T-cell (primary cell): ENCODE data around the gene DLGAP5. TPM values are rescaled to one million over a fixed set of nuclear protein-coding genes. Genes with fewer than 3 reads are reported as not detected.

ENCODE experiments used
- ATAC-seq, 4 experiments: fragments of 200-7000 bp in 3 of 4; fragments of 150-1000 bp in 1 of 4; cut with Tn5 transposase; replicated peaks in 1 of 4; 1 replicate in 3 of 4; 2 replicates in 1 of 4; pipeline ENCODE4 v1.10.0; 2021; ENCODE audit warnings: moderate library complexity in 3 of 4, mild to moderate bottlenecking in 2 of 4, moderate number of reproducible peaks in 1 of 4
- CTCF ChIA-PET, 2 donors: fragments of 300-600 bp; sonication (Branson Sonifier 250); formaldehyde crosslinking; loops; one replicate each; lab custom pipeline; 2022; ENCODE audit warnings: antibody characterized with exemption in 2 of 2; lab: Charles Lee
- POLR2A ChIA-PET, 2 donors: fragments of 300-600 bp; sonication (Branson Sonifier 250); formaldehyde crosslinking; loops; one replicate each; lab custom pipeline; 2022; ENCODE audit warnings: antibody characterized with exemption in 2 of 2; lab: Charles Lee
- DNase-seq, 35 experiments: peaks; one replicate each; pipeline versions ENCODE4 v3.0.0 to v3.0.0-alpha.2; 2013 to 2023
- H3K27ac ChIP-seq: one replicate; pipeline ENCODE4 v1.5.1; 2013; ENCODE audit warnings: low read length
- H3K27me3 ChIP-seq, 2 experiments: replicated peaks in 1 of 2; 1 replicate in 1 of 2; 2 replicates in 1 of 2; pipeline versions ENCODE4 v1.6.1 to v1.7.0; 2013; ENCODE audit warnings: low read length in 1 of 2, mixed read lengths in 1 of 2; ENCODE audit not compliant: control insufficient read depth in 2 of 2, insufficient read depth in 2 of 2; ENCODE audit errors: extremely low read depth in 1 of 2
- H3K36me3 ChIP-seq, 2 donors: 1 replicate in 1 of 2; 2 replicates in 1 of 2; pipeline versions ENCODE4 v1.6.1 to v1.7.0; 2013; ENCODE audit warnings: low read length in 1 of 2; ENCODE audit not compliant: control insufficient read depth in 2 of 2, insufficient read depth in 1 of 2; ENCODE audit errors: extremely low read depth in 1 of 2
- H3K4me1 ChIP-seq, 2 experiments: 1 replicate in 1 of 2; 2 replicates in 1 of 2; pipeline versions ENCODE4 v1.6.1 to v1.7.0; 2013; ENCODE audit warnings: low read length in 2 of 2, mixed read lengths in 1 of 2; ENCODE audit not compliant: insufficient read depth in 2 of 2, control insufficient read depth in 1 of 2; ENCODE audit errors: extremely low read depth in 1 of 2
- H3K4me3 ChIP-seq, 2 donors: 1 replicate in 1 of 2; 2 replicates in 1 of 2; pipeline versions ENCODE4 v1.5.1 to v1.7.0; 2013; ENCODE audit warnings: mild to moderate bottlenecking in 2 of 2, low read length in 1 of 2, moderate library complexity in 1 of 2; ENCODE audit not compliant: control insufficient read depth in 1 of 2; ENCODE audit errors: extremely low read depth in 1 of 2
- H3K9me3 ChIP-seq: 2 replicates; pipeline ENCODE4 v1.7.0; 2013
- H3K27ac Mint-ChIP-seq, 2 donors: one replicate each; pipeline ENCODE4 v1.8.0; 2020 to 2021; ENCODE audit warnings: mild to moderate bottlenecking in 2 of 2, mixed read lengths in 2 of 2
- H3K27me3 Mint-ChIP-seq, 2 donors: one replicate each; pipeline ENCODE4 v1.8.0; 2021 to 2022; ENCODE audit warnings: mixed read lengths in 2 of 2
- H3K36me3 Mint-ChIP-seq: one replicate; pipeline ENCODE4 v1.8.0; 2021; ENCODE audit warnings: mixed read lengths
- H3K4me1 Mint-ChIP-seq, 3 donors: one replicate each; pipeline ENCODE4 v1.8.0; 2020 to 2022; ENCODE audit warnings: mixed read lengths in 3 of 3, mild to moderate bottlenecking in 1 of 3
- H3K4me3 Mint-ChIP-seq, 3 donors: one replicate each; pipeline ENCODE4 v1.8.0; 2020 to 2022; ENCODE audit warnings: mild to moderate bottlenecking in 3 of 3, mixed read lengths in 3 of 3, moderate library complexity in 3 of 3
- H3K9me3 Mint-ChIP-seq, 3 donors: one replicate each; pipeline ENCODE4 v1.8.0; 2020 to 2022; ENCODE audit warnings: mixed read lengths in 3 of 3
- WGBS: methylation state at CpG from one replicate; pipeline ENCODE4 v1.1.5; 2013; ENCODE audit warnings: missing lambda C conversion rate; ENCODE audit not compliant: insufficient coverage; 5-methylcytosine and 5-hydroxymethylcytosine counted together
- total RNA-seq, 35 experiments: library from RNA in 6 of 35; stranded (reverse) in 6 of 35; fragments of 120-200 nt in 1 of 35; gene quantifications; one replicate each; pipeline versions ENCODE4 v1.2.1 to v1.2.4 and lab custom pipeline; 2013 to 2026

The DLGAP5 gene
- total RNA-seq, 5 donors from 2014 or later (not counting 1 experiment from before 2014, with no cell fraction given), result 0.41 to 1.3 (median 0.73) TPM

- Histone ChIP-seq H3K4me3 (peak overlapping the region; percentile 51 to 75), H3K36me3 (no peaks in the 10 kb centered on the region), H3K27me3 (peaks cover 9 to 16% of the 10 kb centered on the region in 2 experiments), H3K9me3 (no peaks in the 10 kb centered on the region), H3K4me1 (peaks cover 0 to 23% of the 10 kb centered on the region in 2 experiments), H3K27ac (peak overlapping the region; percentile 22)
- 1% methylated on average over 51 of the region's 53 CpGs for WGBS
- Mint-ChIP-seq H3K27ac (peak overlapping the region; percentile 31 to 52), H3K4me3 (peak overlapping the region; percentile 67 to 79 (median 76)), H3K9me3 (no peaks in the 10 kb centered on the region), H3K4me1 (peaks cover 18 to 45% (median 28%) of the 10 kb centered on the region in 3 donors), H3K36me3 (no peaks in the 10 kb centered on the region), H3K27me3 (peaks cover 8 to 32% of the 10 kb centered on the region in 2 donors)
- CTCF ChIA-PET, result interaction anchor here in 1 of 2 donors (1.0 kb wide), 1 partner anchor 79 kb away, joined by 3 read pairs; no protein-coding TSS in a partner anchor
- ATAC-seq, result peak; percentile 67 to 78 (median 73)
- POLR2A ChIA-PET, result interaction anchor here in 1 of 2 donors (0.6 kb wide), 1 partner anchor 40 kb away, joined by 5 read pairs; no protein-coding TSS in a partner anchor
- peak in 31 of 35 experiments; percentile 2 to 65 (median 31) for DNase-seq
Observed at GRCh38 chr14:55129428-55130195, 61.8 kb downstream of the DLGAP5 start.

- Histone ChIP-seq H3K9me3 (no peaks in the 10 kb centered on the region), H3K4me3 (peak within 1 kb of the TSS; percentile 51 to 75), H3K27me3 (peaks cover 9 to 16% of the 10 kb centered on the region in 2 experiments), H3K4me1 (peaks cover 0 to 23% of the 10 kb centered on the region in 2 experiments), H3K36me3 (no peaks in the 10 kb centered on the region), H3K27ac (peak within 1 kb of the TSS; percentile 22)
- DNase-seq (peak in 13 of 35 experiments; percentile 0 to 48 (median 18)), ATAC-seq (peak; percentile 57 to 68 (median 67))
- Mint-ChIP-seq H3K9me3 (no peaks in the 10 kb centered on the region), H3K4me1 (peaks cover 18 to 45% (median 28%) of the 10 kb centered on the region in 3 donors), H3K36me3 (no peaks in the 10 kb centered on the region), H3K4me3 (peak within 1 kb of the TSS; percentile 76 to 82 (median 78)), H3K27me3 (peaks cover 8 to 32% of the 10 kb centered on the region in 2 donors), H3K27ac (peak within 1 kb of the TSS; percentile 52 to 63)
- CTCF ChIA-PET, result no interaction called here
- WGBS, result under 1% methylated on average over 50 of the region's 50 CpGs
- POLR2A ChIA-PET, result interaction anchor here in 1 of 2 donors (0.6 kb wide), 1 partner anchor 39 kb away, joined by 5 read pairs; no protein-coding TSS in a partner anchor
Observed at GRCh38 chr14:55129086-55129427, 62.3 kb downstream of the DLGAP5 start, which contains the start of gene LGALS3. Gene LGALS3, plus strand, starts transcription at chr14:55129252. Its CDS starts 8,122 bp downstream, at chr14:55137374.

- H3K27ac Mint-ChIP-seq, result peak overlapping the region; percentile 28 to 63
- Histone ChIP-seq H3K27me3 (peaks cover 9 to 16% of the 10 kb centered on the region in 2 experiments), H3K4me1 (peaks cover 0 to 23% of the 10 kb centered on the region in 2 experiments), H3K27ac (no peak overlapping the region), H3K4me3 (peak overlapping the region; percentile 23 to 25), H3K9me3 (no peaks in the 10 kb centered on the region), H3K36me3 (no peaks in the 10 kb centered on the region)
- CTCF ChIA-PET, result no interaction called here
- WGBS, result 6% methylated on average over 15 of the region's 20 CpGs
- no peak for ATAC-seq
- peaks cover 8 to 32% of the 10 kb centered on the region in 2 donors for H3K27me3 Mint-ChIP-seq
- peaks cover 18 to 45% (median 28%) of the 10 kb centered on the region in 3 donors for H3K4me1 Mint-ChIP-seq
- POLR2A ChIA-PET, result interaction anchor here in 1 of 2 donors (0.6 kb wide), 1 partner anchor 39 kb away, joined by 5 read pairs; no protein-coding TSS in a partner anchor
- DNase-seq, result no peak
- peak overlapping the region; percentile 71 to 82 (median 78) for H3K4me3 Mint-ChIP-seq
- no peaks in the 10 kb centered on the region for H3K9me3 Mint-ChIP-seq
- H3K36me3 Mint-ChIP-seq, result no peaks in the 10 kb centered on the region
Observed at GRCh38 chr14:55128386-55129085, 62.8 kb downstream of the DLGAP5 start.

GRCh38 chr14:55127460-55127951, 63.9 kb downstream of the DLGAP5 start:
- H3K4me3 ChIP-seq, result no peak overlapping the region
- Mint-ChIP-seq H3K9me3 (no peaks in the 10 kb centered on the region), H3K4me3 (no peak overlapping the region), H3K4me1 (peaks cover 18 to 41% (median 28%) of the 10 kb centered on the region in 3 donors), H3K27ac (no peak overlapping the region), H3K36me3 (no peaks in the 10 kb centered on the region), H3K27me3 (peaks cover 8 to 34% of the 10 kb centered on the region in 2 donors)
- DNase-seq, result no peak
- 100% methylated on average over 1 of the region's 2 CpGs for WGBS
- CTCF ChIA-PET, result interaction anchor here in 1 of 2 donors (0.9 kb wide), 1 partner anchor 10 kb away, joined by 3 read pairs; no protein-coding TSS in a partner anchor
- H3K27me3 ChIP-seq, result peaks cover 6 to 16% of the 10 kb centered on the region in 2 experiments
- ATAC-seq, result no peak
- no peak overlapping the region for H3K27ac ChIP-seq
- POLR2A ChIA-PET, result no interaction called here
- peaks cover 0 to 23% of the 10 kb centered on the region in 2 experiments for H3K4me1 ChIP-seq
- H3K36me3 ChIP-seq, result no peaks in the 10 kb centered on the region
- no peaks in the 10 kb centered on the region for H3K9me3 ChIP-seq

- DNase-seq (no peak), ATAC-seq (no peak)
- Histone ChIP-seq H3K27ac (no peak overlapping the region), H3K4me1 (peaks cover 0 to 23% of the 10 kb centered on the region in 2 experiments), H3K27me3 (peaks cover 6 to 16% of the 10 kb centered on the region in 2 experiments), H3K4me3 (no peak overlapping the region), H3K36me3 (no peaks in the 10 kb centered on the region), H3K9me3 (no peaks in the 10 kb centered on the region)
- H3K4me3 Mint-ChIP-seq, result no peak overlapping the region
- peaks cover 8 to 34% of the 10 kb centered on the region in 2 donors for H3K27me3 Mint-ChIP-seq
- WGBS, result 100% methylated on average over 1 of the region's 5 CpGs
- H3K9me3 Mint-ChIP-seq, result no peaks in the 10 kb centered on the region
- POLR2A ChIA-PET, result no interaction called here
- CTCF ChIA-PET, result interaction anchor here in 1 of 2 donors (0.9 kb wide), 1 partner anchor 10 kb away, joined by 3 read pairs; no protein-coding TSS in a partner anchor
- H3K36me3 Mint-ChIP-seq, result no peaks in the 10 kb centered on the region
- peaks cover 18 to 39% (median 25%) of the 10 kb centered on the region in 3 donors for H3K4me1 Mint-ChIP-seq
- H3K27ac Mint-ChIP-seq, result no peak overlapping the region
Observed at GRCh38 chr14:55126932-55127459, 64.4 kb downstream of the DLGAP5 start.
